WTC11 (cell line): ENCODE measurements around the gene ST3GAL6. TPM values are rescaled to one million over a fixed set of nuclear protein-coding genes. Genes with fewer than 3 reads are reported as not detected.

Experiments
- ATAC-seq: fragments of 200-7000 bp; cut with Tn5 transposase; 2 replicates; pipeline ENCODE4 v1.10.0; 2021; ENCODE audit warnings: mild to moderate bottlenecking, moderate library complexity
- CTCF ChIA-PET: fragments of 300-600 bp; sonication (Branson Sonifier 250); formaldehyde crosslinking; loops from one replicate; lab custom pipeline; 2021; ENCODE audit warnings: antibody characterized with exemption; lab: Charles Lee
- POLR2A ChIA-PET: fragments of 350-600 bp; sonication (Branson Sonifier 250); formaldehyde crosslinking; loops from one replicate; lab custom pipeline; 2021; ENCODE audit warnings: antibody characterized with exemption; lab: Charles Lee
- DNase-seq: peaks from one replicate; pipeline ENCODE4 v3.0.0; 2021; ENCODE audit warnings: low spot score
- H3K27ac Mint-ChIP-seq: 2 replicates; pipeline ENCODE4 v1.8.0; 2021; ENCODE audit warnings: mixed read lengths
- H3K27me3 Mint-ChIP-seq: 2 replicates; pipeline ENCODE4 v1.8.0; 2021; ENCODE audit warnings: low read depth, mild to moderate bottlenecking, moderate library complexity, mixed read lengths
- H3K36me3 Mint-ChIP-seq: 2 replicates; pipeline ENCODE4 v1.8.0; 2021; ENCODE audit warnings: mixed read lengths
- H3K4me1 Mint-ChIP-seq: 2 replicates; pipeline ENCODE4 v1.8.0; 2022; ENCODE audit warnings: mixed read lengths
- H3K4me3 Mint-ChIP-seq: 2 replicates; pipeline ENCODE4 v1.8.0; 2021; ENCODE audit warnings: mild to moderate bottlenecking, moderate library complexity, mixed read lengths
- H3K9me3 Mint-ChIP-seq: 2 replicates; pipeline ENCODE4 v1.8.0; 2021; ENCODE audit warnings: mixed read lengths
- ATF1 ChIP-seq: sonication (generic); formaldehyde crosslinking; IDR thresholded peaks from 2 replicates; pipeline ENCODE4 v1.8.1; 2023; ENCODE audit warnings: mild to moderate bottlenecking, moderate library complexity, missing genetic modification reagents
- CDX4 ChIP-seq: fragments of 250-450 bp; sonication (Bioruptor Pico); IDR thresholded peaks from 2 replicates; pipeline ENCODE4 v1.9.0; 2021; ENCODE audit warnings: moderate library complexity, mild to moderate bottlenecking, inconsistent platforms, borderline replicate concordance
- CREB1 ChIP-seq: sonication (generic); formaldehyde crosslinking; IDR thresholded peaks from 2 replicates; pipeline ENCODE4 v1.8.0; 2023; ENCODE audit warnings: mild to moderate bottlenecking, missing genetic modification reagents
- CREM ChIP-seq: sonication (generic); formaldehyde crosslinking; IDR thresholded peaks from 2 replicates; pipeline ENCODE4 v1.8.1; 2022; ENCODE audit warnings: mild to moderate bottlenecking, missing genetic modification reagents, moderate library complexity
- HMGXB4 ChIP-seq: sonication (generic); formaldehyde crosslinking; IDR thresholded peaks from 2 replicates; pipeline ENCODE4 v1.8.1; 2023; ENCODE audit warnings: mild to moderate bottlenecking, moderate library complexity, missing genetic modification reagents
- IRF2 ChIP-seq: sonication (generic); formaldehyde crosslinking; IDR thresholded peaks from 2 replicates; pipeline ENCODE4 v1.8.0; 2022; ENCODE audit warnings: low read depth, missing genetic modification reagents, borderline replicate concordance
- MXD4 ChIP-seq: fragments of 250-450 bp; sonication (Bioruptor Pico); IDR thresholded peaks from 2 replicates; pipeline ENCODE4 v1.8.0; 2021; ENCODE audit warnings: mild to moderate bottlenecking, moderate library complexity, borderline replicate concordance
- MYBL2 ChIP-seq: sonication (generic); formaldehyde crosslinking; IDR thresholded peaks from 2 replicates; pipeline ENCODE4 v1.8.1; 2023; ENCODE audit warnings: mild to moderate bottlenecking, moderate library complexity, missing genetic modification reagents
- NFATC4 ChIP-seq: fragments of 250-450 bp; sonication (Bioruptor Pico); IDR thresholded peaks from 2 replicates; pipeline ENCODE4 v1.9.0; 2021; ENCODE audit warnings: mild to moderate bottlenecking
- NFE2L1 ChIP-seq: sonication (generic); formaldehyde crosslinking; IDR thresholded peaks from 2 replicates; pipeline ENCODE4 v1.8.1; 2023; ENCODE audit warnings: missing genetic modification reagents
- RORB ChIP-seq: fragments of 250-450 bp; sonication (Bioruptor Pico); IDR thresholded peaks from 2 replicates; pipeline ENCODE4 v1.9.0; 2021; ENCODE audit warnings: mild to moderate bottlenecking
- TEAD1 ChIP-seq: sonication (generic); formaldehyde crosslinking; IDR thresholded peaks from 2 replicates; pipeline ENCODE4 v1.8.0; 2022; ENCODE audit warnings: mild to moderate bottlenecking, missing genetic modification reagents
- TEAD4 ChIP-seq: sonication (generic); formaldehyde crosslinking; IDR thresholded peaks from 2 replicates; pipeline ENCODE4 v1.8.0; 2022; ENCODE audit warnings: mild to moderate bottlenecking, missing genetic modification reagents
- USF1 ChIP-seq: sonication (generic); formaldehyde crosslinking; IDR thresholded peaks from 2 replicates; pipeline ENCODE4 v1.8.0; 2022; ENCODE audit warnings: mild to moderate bottlenecking, missing genetic modification reagents
- ZBTB21 ChIP-seq: sonication (generic); formaldehyde crosslinking; IDR thresholded peaks from 2 replicates; pipeline ENCODE4 v1.8.1; 2023; ENCODE audit warnings: mild to moderate bottlenecking, missing genetic modification reagents, borderline replicate concordance
- ZMAT4 ChIP-seq: fragments of 250-450 bp; sonication (Bioruptor Pico); IDR thresholded peaks from 2 replicates; pipeline ENCODE4 v1.9.0; 2021; ENCODE audit warnings: mild to moderate bottlenecking
- ZNF263 ChIP-seq: sonication (generic); formaldehyde crosslinking; IDR thresholded peaks from 2 replicates; pipeline ENCODE4 v1.8.1; 2022; ENCODE audit warnings: low read depth, mild to moderate bottlenecking, moderate library complexity, missing genetic modification reagents
- ZNF423 ChIP-seq: fragments of 250-450 bp; sonication (Bioruptor Pico); IDR thresholded peaks from 2 replicates; pipeline ENCODE4 v2.1.2; 2022; ENCODE audit warnings: mild to moderate bottlenecking, moderate library complexity
- total RNA-seq: library from RNA; stranded (reverse); gene quantifications from 3 replicates; pipeline ENCODE4 v1.2.3, GENCODE V29; 2021
- TF ChIP-seq, protein P1 (sequence below): sonication (generic); formaldehyde crosslinking; IDR thresholded peaks from 2 replicates; pipeline ENCODE4 v1.8.0; 2022; ENCODE audit warnings: mild to moderate bottlenecking, missing genetic modification reagents
- TF ChIP-seq, protein P2 (sequence below): fragments of 250-450 bp; sonication (Bioruptor Pico); IDR thresholded peaks from 2 replicates; pipeline ENCODE4 v1.9.0; 2021; ENCODE audit warnings: mild to moderate bottlenecking, borderline replicate concordance

The ST3GAL6 gene
- total RNA-seq, 1 experiment from 2014 or later = 8.1 TPM

GRCh38 chr3:98745718-98746117, 17.4 kb upstream of the ST3GAL6 start:
- Mint-ChIP-seq H3K27ac (no peak overlapping the region), H3K27me3 (no peaks in the 10 kb centered on the region), H3K9me3 (no peaks in the 10 kb centered on the region), H3K4me3 (no peak overlapping the region), H3K36me3 (no peaks in the 10 kb centered on the region)
- ChIA-PET POLR2A (no interaction called here), CTCF (no interaction called here)
- ATAC-seq = no peak
- no peak for DNase-seq
- TF ChIP-seq, protein P1, sequence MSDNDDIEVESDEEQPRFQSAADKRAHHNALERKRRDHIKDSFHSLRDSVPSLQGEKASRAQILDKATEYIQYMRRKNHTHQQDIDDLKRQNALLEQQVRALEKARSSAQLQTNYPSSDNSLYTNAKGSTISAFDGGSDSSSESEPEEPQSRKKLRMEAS (CRISPR knock-in tag) = no peak
- TF ChIP-seq ZNF423 (CRISPR knock-in tag) = no peak
- TF ChIP-seq NFE2L1 (CRISPR knock-in tag) = no peak
- TF ChIP-seq NFATC4 (CRISPR knock-in tag) = no peak
- TF ChIP-seq MYBL2 (CRISPR knock-in tag) = no peak
- TF ChIP-seq, all 79 proteins: peak for 0
- peaks cover 10% of the 10 kb centered on the region for H3K4me1 Mint-ChIP-seq

DNA sequence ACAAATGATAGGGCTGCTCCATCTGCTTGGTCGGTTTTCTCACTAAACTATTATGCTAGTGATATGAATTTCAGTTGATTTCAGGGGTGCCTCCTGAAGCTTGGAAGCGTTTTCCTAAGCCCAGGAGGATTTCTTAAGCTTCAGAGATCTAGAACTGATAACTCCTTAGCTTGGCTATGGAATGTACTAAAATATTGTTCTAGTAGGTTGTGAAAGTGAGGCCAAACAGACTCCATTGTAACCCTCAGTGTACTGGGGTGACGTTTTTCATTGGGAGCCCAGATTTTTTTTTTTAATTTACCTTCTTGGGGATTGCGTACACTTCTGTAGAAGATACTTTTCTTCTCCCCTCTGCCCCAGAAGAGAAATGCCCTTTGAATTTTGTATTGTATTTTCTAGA, 17.0 kb upstream of the ST3GAL6 start:
- ATAC-seq (no peak), DNase-seq (no peak)
- Mint-ChIP-seq H3K4me1 (peaks cover 10% of the 10 kb centered on the region), H3K9me3 (no peaks in the 10 kb centered on the region), H3K36me3 (no peaks in the 10 kb centered on the region), H3K4me3 (no peak overlapping the region), H3K27me3 (no peaks in the 10 kb centered on the region), H3K27ac (no peak overlapping the region)
- POLR2A ChIA-PET = no interaction called here
- CTCF ChIA-PET = no interaction called here
- TF ChIP-seq ZNF423 (CRISPR knock-in tag) = no peak
- TF ChIP-seq MXD4 (CRISPR knock-in tag) = no peak
- TF ChIP-seq ZMAT4 (CRISPR knock-in tag) = no peak
- no peak for TF ChIP-seq ZNF263 (CRISPR knock-in tag)
- no peak for TF ChIP-seq IRF2 (CRISPR knock-in tag)
- no peak for TF ChIP-seq CREB1 (CRISPR knock-in tag)
- TF ChIP-seq CREM (CRISPR knock-in tag) = no peak
- TF ChIP-seq HMGXB4 (CRISPR knock-in tag) = no peak
- no peak for TF ChIP-seq TEAD1 (CRISPR knock-in tag)
- no peak for TF ChIP-seq ATF1 (CRISPR knock-in tag)
- TF ChIP-seq USF1 (CRISPR knock-in tag) = no peak

DNA sequence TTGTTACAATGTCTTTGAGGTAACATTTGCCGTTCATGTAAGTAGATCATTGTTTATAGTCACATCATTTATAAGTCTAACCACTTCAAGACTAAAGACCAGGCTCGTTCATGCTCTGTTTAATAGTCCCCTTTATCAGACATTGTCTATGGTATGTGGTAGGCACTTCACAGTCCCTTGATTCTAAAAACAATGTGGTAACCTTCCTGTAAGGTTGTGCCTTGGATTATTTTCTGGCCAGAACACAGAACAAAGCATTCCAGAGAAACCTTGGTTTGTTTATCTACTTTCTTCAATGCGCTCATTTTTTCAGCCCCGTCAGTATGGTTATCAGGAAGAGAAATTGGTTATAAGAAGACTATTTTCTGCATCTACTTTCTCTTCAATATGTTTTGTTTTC, 16.3 kb upstream of the ST3GAL6 start:
- no peak for DNase-seq
- peaks cover 10% of the 10 kb centered on the region for H3K4me1 Mint-ChIP-seq
- H3K9me3 Mint-ChIP-seq = no peaks in the 10 kb centered on the region
- no peak overlapping the region for H3K27ac Mint-ChIP-seq
- ChIA-PET CTCF (no interaction called here), POLR2A (no interaction called here)
- no peak overlapping the region for H3K4me3 Mint-ChIP-seq
- ATAC-seq = no peak
- H3K36me3 Mint-ChIP-seq = no peaks in the 10 kb centered on the region
- no peaks in the 10 kb centered on the region for H3K27me3 Mint-ChIP-seq
- no peak for TF ChIP-seq CDX4
- TF ChIP-seq TEAD4 = no peak
- TF ChIP-seq ZBTB21 (CRISPR knock-in tag) = no peak
- TF ChIP-seq, protein P2, sequence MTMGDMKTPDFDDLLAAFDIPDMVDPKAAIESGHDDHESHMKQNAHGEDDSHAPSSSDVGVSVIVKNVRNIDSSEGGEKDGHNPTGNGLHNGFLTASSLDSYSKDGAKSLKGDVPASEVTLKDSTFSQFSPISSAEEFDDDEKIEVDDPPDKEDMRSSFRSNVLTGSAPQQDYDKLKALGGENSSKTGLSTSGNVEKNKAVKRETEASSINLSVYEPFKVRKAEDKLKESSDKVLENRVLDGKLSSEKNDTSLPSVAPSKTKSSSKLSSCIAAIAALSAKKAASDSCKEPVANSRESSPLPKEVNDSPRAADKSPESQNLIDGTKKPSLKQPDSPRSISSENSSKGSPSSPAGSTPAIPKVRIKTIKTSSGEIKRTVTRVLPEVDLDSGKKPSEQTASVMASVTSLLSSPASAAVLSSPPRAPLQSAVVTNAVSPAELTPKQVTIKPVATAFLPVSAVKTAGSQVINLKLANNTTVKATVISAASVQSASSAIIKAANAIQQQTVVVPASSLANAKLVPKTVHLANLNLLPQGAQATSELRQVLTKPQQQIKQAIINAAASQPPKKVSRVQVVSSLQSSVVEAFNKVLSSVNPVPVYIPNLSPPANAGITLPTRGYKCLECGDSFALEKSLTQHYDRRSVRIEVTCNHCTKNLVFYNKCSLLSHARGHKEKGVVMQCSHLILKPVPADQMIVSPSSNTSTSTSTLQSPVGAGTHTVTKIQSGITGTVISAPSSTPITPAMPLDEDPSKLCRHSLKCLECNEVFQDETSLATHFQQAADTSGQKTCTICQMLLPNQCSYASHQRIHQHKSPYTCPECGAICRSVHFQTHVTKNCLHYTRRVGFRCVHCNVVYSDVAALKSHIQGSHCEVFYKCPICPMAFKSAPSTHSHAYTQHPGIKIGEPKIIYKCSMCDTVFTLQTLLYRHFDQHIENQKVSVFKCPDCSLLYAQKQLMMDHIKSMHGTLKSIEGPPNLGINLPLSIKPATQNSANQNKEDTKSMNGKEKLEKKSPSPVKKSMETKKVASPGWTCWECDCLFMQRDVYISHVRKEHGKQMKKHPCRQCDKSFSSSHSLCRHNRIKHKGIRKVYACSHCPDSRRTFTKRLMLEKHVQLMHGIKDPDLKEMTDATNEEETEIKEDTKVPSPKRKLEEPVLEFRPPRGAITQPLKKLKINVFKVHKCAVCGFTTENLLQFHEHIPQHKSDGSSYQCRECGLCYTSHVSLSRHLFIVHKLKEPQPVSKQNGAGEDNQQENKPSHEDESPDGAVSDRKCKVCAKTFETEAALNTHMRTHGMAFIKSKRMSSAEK (CRISPR knock-in tag) = no peak
- TF ChIP-seq RORB = no peak
- TF ChIP-seq, protein P1 (CRISPR knock-in tag) = no peak
- TF ChIP-seq CREM (CRISPR knock-in tag) = no peak
